DND-41 (cell line): ENCODE data around the gene ALPL.

Experiments used
- EZH2 ChIP-seq: IDR thresholded peaks from 3 replicates; pipeline ENCODE4 v1.6.1; 2012; ENCODE audit warnings: borderline replicate concordance, low read depth, mild to moderate bottlenecking, moderate library complexity, low read length, inconsistent platforms; ENCODE audit not compliant: severe bottlenecking
- TF ChIP-seq, protein P1 (sequence below): IDR thresholded peaks from 2 replicates; pipeline ENCODE4 v1.5.1; 2012; ENCODE audit warnings: borderline replicate concordance, low read length, moderate library complexity, mild to moderate bottlenecking; ENCODE audit not compliant: poor library complexity, severe bottlenecking; ENCODE audit errors: extremely low read depth

DNA sequence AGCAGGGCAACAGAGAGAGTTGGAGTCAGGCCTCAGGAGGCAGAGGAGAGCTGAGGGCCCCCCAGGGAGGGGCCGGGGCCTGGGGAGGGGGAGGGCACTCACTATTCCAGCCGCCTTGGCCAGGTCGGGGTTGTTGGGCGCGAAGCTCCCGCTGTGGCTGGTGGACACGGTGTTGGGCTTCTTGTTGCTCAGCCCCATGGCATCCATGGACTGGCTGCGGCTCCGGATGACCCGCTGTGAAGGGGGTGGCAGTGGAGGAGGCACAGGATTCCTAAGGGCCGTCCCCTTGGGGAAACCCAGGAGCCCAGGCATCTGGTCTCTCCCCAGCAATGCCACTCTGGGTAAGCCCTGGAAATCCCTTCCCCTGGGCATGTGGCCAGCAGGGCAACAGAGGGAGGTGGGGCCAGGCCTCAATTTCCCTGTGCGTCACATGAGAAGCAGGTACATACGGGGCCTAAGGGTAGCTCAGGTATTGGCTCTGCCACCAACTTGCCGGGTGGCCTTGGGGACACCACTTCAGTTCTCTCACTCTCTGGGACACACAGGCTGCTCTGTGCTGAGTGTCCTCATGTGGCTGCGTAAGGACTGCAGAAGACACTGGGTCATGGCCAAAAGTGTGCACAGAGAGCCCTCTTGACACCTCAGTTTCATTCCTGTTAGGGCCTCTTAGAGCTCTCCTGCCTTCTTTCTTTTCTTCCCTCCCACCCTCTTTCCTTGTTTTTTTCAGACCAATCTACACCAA, 96.9 kb downstream of the ALPL start:
- TF ChIP-seq, protein P1, sequence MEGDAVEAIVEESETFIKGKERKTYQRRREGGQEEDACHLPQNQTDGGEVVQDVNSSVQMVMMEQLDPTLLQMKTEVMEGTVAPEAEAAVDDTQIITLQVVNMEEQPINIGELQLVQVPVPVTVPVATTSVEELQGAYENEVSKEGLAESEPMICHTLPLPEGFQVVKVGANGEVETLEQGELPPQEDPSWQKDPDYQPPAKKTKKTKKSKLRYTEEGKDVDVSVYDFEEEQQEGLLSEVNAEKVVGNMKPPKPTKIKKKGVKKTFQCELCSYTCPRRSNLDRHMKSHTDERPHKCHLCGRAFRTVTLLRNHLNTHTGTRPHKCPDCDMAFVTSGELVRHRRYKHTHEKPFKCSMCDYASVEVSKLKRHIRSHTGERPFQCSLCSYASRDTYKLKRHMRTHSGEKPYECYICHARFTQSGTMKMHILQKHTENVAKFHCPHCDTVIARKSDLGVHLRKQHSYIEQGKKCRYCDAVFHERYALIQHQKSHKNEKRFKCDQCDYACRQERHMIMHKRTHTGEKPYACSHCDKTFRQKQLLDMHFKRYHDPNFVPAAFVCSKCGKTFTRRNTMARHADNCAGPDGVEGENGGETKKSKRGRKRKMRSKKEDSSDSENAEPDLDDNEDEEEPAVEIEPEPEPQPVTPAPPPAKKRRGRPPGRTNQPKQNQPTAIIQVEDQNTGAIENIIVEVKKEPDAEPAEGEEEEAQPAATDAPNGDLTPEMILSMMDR = no peak
- no peak for TF ChIP-seq EZH2
